ENCODE measurements around the gene TSPO2. TPM values are rescaled to one million over a fixed set of nuclear protein-coding genes. Genes with fewer than 3 reads are reported as not detected.

The TSPO2 gene
- total and polyA plus RNA-seq, 2 of the 13 experiments (the other 11 are each of a cell fraction or from before 2014, with no cell fraction given), result 0.55 TPM; not detected in 1

- TF ChIP-seq NKX3-1 (CRISPR knock-in tag; IDR thresholded peaks at IDR 0.05) (0 out of 2 replicates have a peak, but pooled peaks have one; percentile 25), ZNF605 (CRISPR knock-in tag; IDR thresholded peaks at IDR 0.05) (peak; percentile 76; the same call in 1 of the 2 replicates), NONO (IDR thresholded peaks at IDR 0.05) (no peak), NONO (CRISPR knock-in tag; conservative IDR thresholded peaks at IDR 0.05) (peak; percentile 74; the same call in 1 of the 2 replicates), MXD1 (CRISPR knock-in tag; IDR thresholded peaks at IDR 0.05) (peak; percentile 65), KDM3A (CRISPR knock-in tag; IDR thresholded peaks at IDR 0.05; ENCODE audit: low read depth) (peak; percentile 78; the same call in 1 of the 2 replicates), FOXC1 (CRISPR knock-in tag; IDR thresholded peaks at IDR 0.05; ENCODE audit: borderline replicate concordance) (peak; percentile 67; the same call in 1 of the 2 replicates), ZNF747 (CRISPR knock-in tag; IDR thresholded peaks at IDR 0.05; ENCODE audit: borderline replicate concordance) (no peak), ZSCAN21 (CRISPR knock-in tag; IDR thresholded peaks at IDR 0.05; ENCODE audit: borderline replicate concordance) (peak; percentile 55; the same call in 1 of the 2 replicates), KLF15 (CRISPR knock-in tag; IDR thresholded peaks at IDR 0.05; ENCODE audit: borderline replicate concordance) (no peak), PAX8 (CRISPR knock-in tag; IDR thresholded peaks at IDR 0.05; ENCODE audit: borderline replicate concordance) (peak; percentile 89), IKZF5 (CRISPR knock-in tag; IDR thresholded peaks at IDR 0.05) (no peak), SYNCRIP (IDR thresholded peaks at IDR 0.05; ENCODE audit: insufficient read depth, low read depth, low read length) (no peak), ZNF841 (CRISPR knock-in tag; IDR thresholded peaks at IDR 0.05; ENCODE audit: borderline replicate concordance) (no peak), PREB (CRISPR knock-in tag; IDR thresholded peaks at IDR 0.05) (peak; percentile 81; the same call in 1 of the 2 replicates), SOX5 (CRISPR knock-in tag; IDR thresholded peaks at IDR 0.05; ENCODE audit: borderline replicate concordance) (no peak), SMARCE1 (IDR thresholded peaks at IDR 0.05; ENCODE audit: borderline replicate concordance) (no peak), DNMT3B (CRISPR knock-in tag; conservative IDR thresholded peaks at IDR 0.05) (0 out of 2 replicates have a peak, but pooled peaks have one; percentile 51), NR2C2 (CRISPR knock-in tag; IDR thresholded peaks at IDR 0.05; ENCODE audit: borderline replicate concordance) (peak; percentile 22; the same call in 1 of the 2 replicates), CREM (IDR thresholded peaks at IDR 0.05) (no peak), CREM (CRISPR knock-in tag; IDR thresholded peaks at IDR 0.05) (no peak), ZBTB44 (CRISPR knock-in tag; IDR thresholded peaks at IDR 0.05) (no peak), NBN (conservative IDR thresholded peaks at IDR 0.05) (no peak), SAP130 (CRISPR knock-in tag; IDR thresholded peaks at IDR 0.05; ENCODE audit: low read depth) (peak; percentile 27; the same call in 1 of the 2 replicates), GFI1 (CRISPR knock-in tag; IDR thresholded peaks at IDR 0.05; ENCODE audit: borderline replicate concordance) (no peak; the same call in 1 of the 2 replicates), ZNF556 (CRISPR knock-in tag; IDR thresholded peaks at IDR 0.05; ENCODE audit: borderline replicate concordance) (no peak; the same call in 1 of the 2 replicates), ZNF256 (CRISPR knock-in tag; conservative IDR thresholded peaks at IDR 0.05) (0 out of 2 replicates have a peak, but pooled peaks have one; percentile 46)
Measured at GRCh38 chr6:41027799-41028560, 14.3 kb upstream of the TSPO2 start (continued).

All from HepG2 (cell line).